MM.1S (cell line): Measurements from ENCODE around the gene JTB.

Source experiments
- CTCF ChIP-seq: fragments of 300-600 bp; sonication (generic); IDR thresholded peaks from 2 replicates; pipeline ENCODE4 v1.5.1; 2016; ENCODE audit warnings: antibody characterized with exemption, low read length, mixed read lengths
- EZH2 ChIP-seq: fragments of 300-600 bp; sonication (generic); optimal IDR thresholded peaks from 2 replicates; pipeline ENCODE3; 2017; ENCODE audit warnings: low read depth, mild to moderate bottlenecking, antibody characterized with exemption, low read length, mixed read lengths

GRCh38 chr1:153960206-153960605, 17.3 kb downstream of the JTB start:
- TF ChIP-seq CTCF (no peak), EZH2 (no peak)
